ENCODE measurements around the gene PON3.

Gene PON3

GRCh38 chr7:95427914-95428516 lies 31.8 kb upstream of the PON3 start:
- no peak overlapping the region for H3K4me3 ChIP-seq (ENCODE audit: low read depth, low read length)
- TF ChIP-seq CTCF (IDR thresholded peaks at IDR 0.05; ENCODE audit: low read depth, low read length) = no peak

GRCh38 chr7:95427166-95427565 lies 31.0 kb upstream of the PON3 start:
- no peak for TF ChIP-seq CTCF (IDR thresholded peaks at IDR 0.05; ENCODE audit: low read depth, low read length)

GRCh38 chr7:95425694-95426093 lies 29.5 kb upstream of the PON3 start:
- H3K4me3 ChIP-seq (ENCODE audit: low read depth, low read length) = no peak overlapping the region
- no peak for TF ChIP-seq CTCF (IDR thresholded peaks at IDR 0.05; ENCODE audit: low read depth, low read length)

More at GRCh38 chr7:95427166-95427565, 31.0 kb upstream of the PON3 start:
- no peak overlapping the region for H3K4me3 ChIP-seq (ENCODE audit: low read depth, low read length)

- no peak overlapping the region for H3K4me3 ChIP-seq (ENCODE audit: low read depth, low read length)
- TF ChIP-seq CTCF (IDR thresholded peaks at IDR 0.05; ENCODE audit: low read depth, low read length) = no peak
Measured at GRCh38 chr7:95424716-95425115, 28.5 kb upstream of the PON3 start.

- TF ChIP-seq CTCF (IDR thresholded peaks at IDR 0.05; ENCODE audit: low read depth, low read length) = no peak
- H3K4me3 ChIP-seq (ENCODE audit: low read depth, low read length) = no peak overlapping the region
Measured at GRCh38 chr7:95421847-95422444, 25.8 kb upstream of the PON3 start.

- no peak overlapping the region for H3K4me3 ChIP-seq (ENCODE audit: low read depth, low read length)
- no peak for TF ChIP-seq CTCF (IDR thresholded peaks at IDR 0.05; ENCODE audit: low read depth, low read length)
Measured at GRCh38 chr7:95421000-95421846, 25.0 kb upstream of the PON3 start.

GRCh38 chr7:95412075-95412474 lies 15.9 kb upstream of the PON3 start:
- no peak for TF ChIP-seq CTCF (IDR thresholded peaks at IDR 0.05; ENCODE audit: low read depth, low read length)
- H3K4me3 ChIP-seq (ENCODE audit: low read depth, low read length) = no peak overlapping the region
